HEK293 (cell line): ENCODE results near the gene PCSK6.
A peak's percentile ranks its signal among the peaks of the same experiment; 100 is the strongest.
"Not testable (repeated sequence)": the region's sequence is repeated elsewhere in the genome, so short reads cannot be mapped to it uniquely, and the experiment has no call there.

Experiments used
- CTCF ChIA-PET: fragments of 350-600 bp; formaldehyde crosslinking; extraction: SDS; loops from one replicate; lab custom pipeline; 2021; ENCODE audit warnings: antibody characterized with exemption; lab: Yijun Ruan, JAX
- POLR2A ChIA-PET: fragments of 300-600 bp; formaldehyde crosslinking; extraction: SDS; loops from one replicate; lab custom pipeline; 2020; ENCODE audit warnings: antibody characterized with exemption, inconsistent platforms; lab: Yijun Ruan, JAX
- H3K27ac ChIP-seq: fragments of 200-500 bp; sonication (Bioruptor generic); 2 replicates; pipeline ENCODE4 v1.5.1; 2014; ENCODE audit warnings: low read depth, low read length, control low read depth, inconsistent platforms; ENCODE audit errors: extremely low read depth
- H3K36me3 ChIP-seq, 2 experiments: fragments of 200-500 bp in 1 of 2; sonication (Bioruptor generic) in 1 of 2; 1 replicate in 1 of 2; 2 replicates in 1 of 2; pipeline ENCODE4 v1.5.1; 2014 to 2017; ENCODE audit warnings: inconsistent platforms in 2 of 2, low read length in 2 of 2; ENCODE audit not compliant: control insufficient read depth in 2 of 2, insufficient read depth in 1 of 2
- H3K4me1 ChIP-seq: fragments of 200-500 bp; sonication (Bioruptor generic); 2 replicates; pipeline ENCODE4 v1.5.1; 2014; ENCODE audit warnings: mild to moderate bottlenecking, low read length, inconsistent platforms; ENCODE audit not compliant: control insufficient read depth, insufficient read depth
- H3K4me3 ChIP-seq: 2 replicates; pipeline ENCODE4 v1.5.1; 2011; ENCODE audit warnings: low read depth, mild to moderate bottlenecking, control low read depth, low read length, moderate library complexity
- H3K9me3 ChIP-seq: fragments of 200-500 bp; sonication (Bioruptor generic); 2 replicates; pipeline ENCODE4 v1.5.1; 2014; ENCODE audit warnings: low read depth, low read length, inconsistent platforms; ENCODE audit not compliant: control insufficient read depth, insufficient read depth
- AEBP2 ChIP-seq: fragments of 450-650 bp; formaldehyde crosslinking; IDR thresholded peaks from 2 replicates; pipeline ENCODE4 v1.5.1; 2016; ENCODE audit warnings: missing biosample characterization, missing genetic modification characterization, borderline replicate concordance
- CTCF ChIP-seq: fragments of 450-650 bp; formaldehyde crosslinking; IDR thresholded peaks from 2 replicates; pipeline ENCODE4 v1.5.1; 2016; ENCODE audit warnings: missing biosample characterization, missing genetic modification characterization
- IKZF3 ChIP-seq: fragments of 450-650 bp; IDR thresholded peaks from 2 replicates; pipeline ENCODE4 v1.5.0; 2018; ENCODE audit warnings: missing biosample characterization, mild to moderate bottlenecking, missing genetic modification characterization, moderate library complexity
- KLF1 ChIP-seq: fragments of 450-650 bp; formaldehyde crosslinking; IDR thresholded peaks from 2 replicates; pipeline ENCODE4 v1.5.1; 2016; ENCODE audit warnings: missing biosample characterization, missing genetic modification characterization
- ZBTB8A ChIP-seq: fragments of 450-650 bp; formaldehyde crosslinking; IDR thresholded peaks from 2 replicates; pipeline ENCODE4 v1.5.1; 2016; ENCODE audit warnings: missing biosample characterization, missing genetic modification characterization
- ZIC2 ChIP-seq: fragments of 450-650 bp; formaldehyde crosslinking; IDR thresholded peaks from 2 replicates; pipeline ENCODE4 v1.5.1; 2016; ENCODE audit warnings: missing biosample characterization, missing genetic modification characterization
- ZNF24 ChIP-seq: fragments of 450-650 bp; formaldehyde crosslinking; IDR thresholded peaks from 2 replicates; pipeline ENCODE4 v1.5.1; 2016; ENCODE audit warnings: missing biosample characterization, missing genetic modification characterization
- ZNF274 ChIP-seq, 2 experiments: fragments of 200-500 bp in 1 of 2; fragments of 450-650 bp in 1 of 2; sonication (Bioruptor generic) in 1 of 2; formaldehyde crosslinking in 1 of 2; IDR thresholded peaks; 2 replicates each; pipeline versions ENCODE4 v1.5.1 to v1.6.1; 2014 to 2016; ENCODE audit warnings: borderline replicate concordance in 1 of 2, inconsistent platforms in 1 of 2, low read length in 1 of 2, missing biosample characterization in 1 of 2, missing genetic modification characterization in 1 of 2
- ZNF302 ChIP-seq: fragments of 450-650 bp; formaldehyde crosslinking; IDR thresholded peaks from 2 replicates; pipeline ENCODE4 v1.5.1; 2016; ENCODE audit warnings: missing biosample characterization, missing genetic modification characterization, low read depth
- ZNF354C ChIP-seq: fragments of 450-650 bp; formaldehyde crosslinking; IDR thresholded peaks from 2 replicates; pipeline ENCODE4 v1.5.1; 2016; ENCODE audit warnings: missing biosample characterization, missing genetic modification characterization, low read depth, borderline replicate concordance
- ZNF391 ChIP-seq: fragments of 450-650 bp; formaldehyde crosslinking; IDR thresholded peaks from 2 replicates; pipeline ENCODE4 v1.5.1; 2016; ENCODE audit warnings: low read depth, missing biosample characterization, missing genetic modification characterization, borderline replicate concordance
- ZNF510 ChIP-seq: fragments of 450-650 bp; formaldehyde crosslinking; IDR thresholded peaks from 2 replicates; pipeline ENCODE4 v1.5.1; 2018; ENCODE audit warnings: mild to moderate bottlenecking, missing genetic modification characterization, missing biosample characterization; ENCODE audit not compliant: insufficient replicate concordance
- ZNF544 ChIP-seq: fragments of 450-650 bp; formaldehyde crosslinking; IDR thresholded peaks from 2 replicates; pipeline ENCODE4 v1.5.0; 2017; ENCODE audit warnings: missing biosample characterization, missing genetic modification characterization
- ZNF585B ChIP-seq: fragments of 450-650 bp; formaldehyde crosslinking; IDR thresholded peaks from 2 replicates; pipeline ENCODE4 v1.5.1; 2016; ENCODE audit warnings: missing biosample characterization, missing genetic modification characterization
- ZNF600 ChIP-seq: fragments of 450-650 bp; formaldehyde crosslinking; IDR thresholded peaks from 2 replicates; pipeline ENCODE4 v1.5.1; 2016; ENCODE audit warnings: missing biosample characterization, missing genetic modification characterization
- ZNF660 ChIP-seq: fragments of 450-650 bp; IDR thresholded peaks from 2 replicates; pipeline ENCODE4 v1.5.1; 2018; ENCODE audit warnings: missing biosample characterization, mild to moderate bottlenecking, missing genetic modification characterization
- ZNF670 ChIP-seq: fragments of 450-650 bp; formaldehyde crosslinking; IDR thresholded peaks from 2 replicates; pipeline ENCODE4 v1.5.1; 2016; ENCODE audit warnings: missing biosample characterization, missing genetic modification characterization, low read depth
- ZNF692 ChIP-seq: fragments of 450-650 bp; formaldehyde crosslinking; IDR thresholded peaks from 2 replicates; pipeline ENCODE4 v1.5.1; 2016; ENCODE audit warnings: missing biosample characterization, missing genetic modification characterization
- ZNF837 ChIP-seq: fragments of 450-650 bp; formaldehyde crosslinking; IDR thresholded peaks from 2 replicates; pipeline ENCODE4 v1.5.1; 2016; ENCODE audit warnings: missing biosample characterization, missing genetic modification characterization
- ZSCAN16 ChIP-seq: fragments of 450-650 bp; formaldehyde crosslinking; IDR thresholded peaks from 2 replicates; pipeline ENCODE4 v1.5.1; 2016; ENCODE audit warnings: missing biosample characterization, missing genetic modification characterization
- ZSCAN4 ChIP-seq: fragments of 450-650 bp; formaldehyde crosslinking; IDR thresholded peaks from 2 replicates; pipeline ENCODE4 v1.5.1; 2017; ENCODE audit warnings: missing biosample characterization, missing genetic modification characterization

The PCSK6 gene

GRCh38 chr15:101420232-101420631, 69.3 kb downstream of the PCSK6 start (continued):
- TF ChIP-seq ZNF274 (IDR thresholded peaks at IDR 0.05; ENCODE audit: low read length) (no peak), ZNF274 (tag by site-specific recombination; IDR thresholded peaks at IDR 0.05; ENCODE audit: borderline replicate concordance) (no peak), AEBP2 (tag by site-specific recombination) (no peak), ZNF600 (tag by site-specific recombination) (no peak), ZNF24 (tag by site-specific recombination) (no peak), KLF1 (tag by site-specific recombination) (no peak), ZSCAN16 (tag by site-specific recombination) (no peak), ZNF510 (no peak), IKZF3 (tag by site-specific recombination) (no peak)

- H3K27ac ChIP-seq, H3K4me1 ChIP-seq, H3K4me3 ChIP-seq, H3K9me3 ChIP-seq, POLR2A ChIA-PET: not testable (repeated sequence)
- CTCF ChIA-PET, result interaction anchor here (0.6 kb wide), 1 partner anchor 129 kb away, joined by 3 read pairs; no protein-coding TSS in a partner anchor
- TF ChIP-seq ZNF585B, result peak; percentile 80
- H3K36me3 ChIP-seq, result peaks cover 9 to 22% of the 10 kb centered on the region in 2 experiments; a peak in 2 of 3 replicates
Observed at GRCh38 chr15:101416475-101416874, 73.0 kb downstream of the PCSK6 start.

- Histone ChIP-seq H3K27ac (no peak overlapping the region), H3K9me3 (no peaks in the 10 kb centered on the region), H3K4me1 (no peaks in the 10 kb centered on the region), H3K4me3 (no peak overlapping the region), H3K36me3 (peaks cover 15 to 26% of the 10 kb centered on the region in 2 experiments; a peak in 2 of 3 replicates)
- POLR2A ChIA-PET, result no interaction called here
- TF ChIP-seq ZNF544 (tag by site-specific recombination), result no peak
- TF ChIP-seq ZSCAN4 (tag by site-specific recombination), result no peak
- no peak for TF ChIP-seq ZIC2 (tag by site-specific recombination)
- no peak for TF ChIP-seq ZNF670
- no peak for TF ChIP-seq CTCF (tag by site-specific recombination)
- TF ChIP-seq ZNF302 (tag by site-specific recombination), result no peak
- no peak for TF ChIP-seq ZBTB8A
- TF ChIP-seq ZNF837 (tag by site-specific recombination), result no peak
- TF ChIP-seq ZNF660 (tag by site-specific recombination), result no peak
- TF ChIP-seq ZNF510, result no peak
- TF ChIP-seq IKZF3 (tag by site-specific recombination), result no peak
- TF ChIP-seq ZNF391 (tag by site-specific recombination), result no peak
- TF ChIP-seq ZNF692, result no peak
- no peak for TF ChIP-seq ZNF354C (tag by site-specific recombination)
- CTCF ChIA-PET, result no interaction called here
Observed at GRCh38 chr15:101413239-101413638, 76.3 kb downstream of the PCSK6 start.
